ENCODE measurements around the gene AAK1.
A peak's percentile ranks its signal among the peaks of the same experiment; 100 is the strongest.

Gene AAK1

GRCh38 chr2:69524799-69525198, 118.7 kb downstream of the AAK1 start:
- DNase-seq: no peak

GRCh38 chr2:69521747-69522146, 121.8 kb downstream of the AAK1 start:
- no peak for DNase-seq

GRCh38 chr2:69518841-69519240, 124.7 kb downstream of the AAK1 start:
- no peak for DNase-seq

GRCh38 chr2:69517410-69517809, 126.1 kb downstream of the AAK1 start:
- DNase-seq: no peak

- no peak for DNase-seq
Measured at GRCh38 chr2:69514819-69515218, 128.7 kb downstream of the AAK1 start.

- DNase-seq: no peak
Measured at GRCh38 chr2:69514406-69514805, 129.1 kb downstream of the AAK1 start.

GRCh38 chr2:69512446-69512845, 131.1 kb downstream of the AAK1 start:
- DNase-seq: no peak

- no peak for DNase-seq
Measured at GRCh38 chr2:69510204-69510603, 133.3 kb downstream of the AAK1 start.

- DNase-seq: no peak
Measured at GRCh38 chr2:69509750-69510140, 133.8 kb downstream of the AAK1 start.

- no peak for DNase-seq
Measured at GRCh38 chr2:69509011-69509749, 134.4 kb downstream of the AAK1 start.

- no peak for DNase-seq
Measured at GRCh38 chr2:69505710-69506109, 137.8 kb downstream of the AAK1 start.

- DNase-seq: no peak
Measured at GRCh38 chr2:69501301-69501700, 142.2 kb downstream of the AAK1 start.

- no peak for DNase-seq
Measured at GRCh38 chr2:69499966-69500365, 143.6 kb downstream of the AAK1 start.

- no peak for DNase-seq
Measured at GRCh38 chr2:69499242-69499641, 144.3 kb downstream of the AAK1 start.

- no peak for DNase-seq
Measured at GRCh38 chr2:69495861-69496260, 147.7 kb downstream of the AAK1 start.

GRCh38 chr2:69495008-69495407, 148.5 kb downstream of the AAK1 start:
- no peak for DNase-seq

- no peak for DNase-seq
Measured at GRCh38 chr2:69494126-69494525, 149.4 kb downstream of the AAK1 start.

- DNase-seq: peak; percentile 21
Measured at GRCh38 chr2:69493268-69493667, 150.3 kb downstream of the AAK1 start.

GRCh38 chr2:69491864-69492263, 151.7 kb downstream of the AAK1 start:
- no peak for DNase-seq

GRCh38 chr2:69490486-69490885, 153.1 kb downstream of the AAK1 start:
- no peak for DNase-seq

GRCh38 chr2:69489793-69490192, 153.7 kb downstream of the AAK1 start:
- DNase-seq: no peak

GRCh38 chr2:69483696-69484095, 159.8 kb downstream of the AAK1 start:
- DNase-seq: peak; percentile 69

- no peak for DNase-seq
Measured at GRCh38 chr2:69483024-69483423, 160.5 kb downstream of the AAK1 start.

- DNase-seq: no peak
Measured at GRCh38 chr2:69482471-69482870, 161.1 kb downstream of the AAK1 start.

GRCh38 chr2:69481421-69481820, 162.1 kb downstream of the AAK1 start:
- no peak for DNase-seq
